OCI-LY3 (cell line): ENCODE results near the gene VGLL4.

Source experiments
- CTCF ChIP-seq: fragments of 200-600, 300-600 bp; sonication (generic); IDR thresholded peaks from 2 replicates; pipeline ENCODE4 v1.5.1; 2014; ENCODE audit warnings: antibody characterized with exemption, low read length, low read depth
- EZH2phosphoT487 ChIP-seq: fragments of 200-600 bp; shearing (Covaris generic); IDR thresholded peaks from 2 replicates; pipeline ENCODE4 v1.6.1; 2018; ENCODE audit warnings: antibody characterized with exemption, mixed run types, low read depth

DNA sequence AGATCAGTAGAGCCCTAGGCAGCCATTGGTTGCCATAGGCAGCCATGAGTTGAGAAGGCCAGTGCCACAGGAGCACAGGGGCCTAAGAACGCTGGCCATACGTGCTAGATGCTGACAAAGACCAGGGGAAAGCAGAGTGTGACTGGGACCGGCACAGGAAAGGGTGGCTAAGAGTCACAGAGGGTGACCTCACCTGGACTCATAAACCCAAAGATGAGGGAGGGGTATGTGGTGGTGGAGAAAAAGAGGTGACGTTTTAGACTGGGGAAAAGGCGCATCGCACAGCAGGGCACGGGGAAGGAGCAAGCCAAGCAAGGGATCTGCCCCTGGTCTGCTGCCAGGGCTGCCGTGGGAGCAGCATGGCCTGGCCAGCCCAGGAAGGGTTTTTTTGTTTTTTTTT lies 122.5 kb downstream of the VGLL4 start:
- TF ChIP-seq CTCF (no peak), EZH2phosphoT487 (no peak)
